OCI-LY1 (cell line): Measurements from ENCODE around the gene BABAM1.

Experiments used
- H2AFZ ChIP-seq: fragments of 200-600 bp; sonication (generic), shearing (Covaris generic); 2 replicates; pipeline ENCODE4 v1.6.0; 2014; ENCODE audit warnings: antibody characterized with exemption, mild to moderate bottlenecking, low read length
- H3F3A ChIP-seq: fragments of 200-600 bp; sonication (generic), shearing (Covaris generic); 2 replicates; pipeline ENCODE4 v1.6.0; 2014; ENCODE audit warnings: mild to moderate bottlenecking, antibody characterized with exemption, low read length, moderate library complexity; ENCODE audit not compliant: insufficient read depth
- H3K27ac ChIP-seq: fragments of 200-600 bp; sonication (generic); 2 replicates; pipeline ENCODE4 v1.5.1; 2014; ENCODE audit warnings: low read length, mixed run types, mild to moderate bottlenecking, low read depth; ENCODE audit not compliant: poor library complexity, severe bottlenecking
- H3K27me3 ChIP-seq: fragments of 200-600 bp; sonication (generic); 2 replicates; pipeline ENCODE4 v1.6.0; 2014; ENCODE audit warnings: antibody characterized with exemption, mild to moderate bottlenecking, low read length, moderate library complexity; ENCODE audit not compliant: insufficient read depth
- H3K36me3 ChIP-seq: fragments of 200-600 bp; sonication (generic); 2 replicates; pipeline ENCODE4 v1.6.1; 2014; ENCODE audit warnings: mild to moderate bottlenecking, antibody characterized with exemption, low read length, moderate library complexity, mixed read lengths; ENCODE audit not compliant: insufficient read depth
- H3K4me1 ChIP-seq: fragments of 200-600 bp; sonication (generic); 2 replicates; pipeline ENCODE4 v1.5.1; 2014; ENCODE audit warnings: mild to moderate bottlenecking, low read length, moderate library complexity; ENCODE audit not compliant: insufficient read depth, severe bottlenecking
- H3K4me2 ChIP-seq: fragments of 200-600 bp; sonication (generic), shearing (Covaris generic); 2 replicates; pipeline ENCODE4 v1.6.1; 2014; ENCODE audit warnings: low read length
- H3K4me3 ChIP-seq: fragments of 200-600 bp; sonication (generic); 2 replicates; pipeline ENCODE4 v1.5.1; 2014; ENCODE audit warnings: low read length, low read depth, mild to moderate bottlenecking, mixed read lengths; ENCODE audit not compliant: poor library complexity, severe bottlenecking
- H3K79me2 ChIP-seq: fragments of 200-600 bp; shearing (Covaris generic); 2 replicates; pipeline ENCODE4 v1.6.1; 2016; ENCODE audit warnings: mixed run types, low read length, mixed read lengths; ENCODE audit not compliant: insufficient read depth
- H3K9ac ChIP-seq: fragments of 200-600 bp; sonication (generic), shearing (Covaris generic); 2 replicates; pipeline ENCODE4 v1.6.1; 2014; ENCODE audit warnings: mild to moderate bottlenecking, low read length, mixed read lengths
- H3K9me2 ChIP-seq: fragments of 200-600 bp; sonication (generic), shearing (Covaris generic); 2 replicates; pipeline ENCODE4 v1.6.1; 2014; ENCODE audit warnings: low read depth, mild to moderate bottlenecking, low read length, mixed read lengths
- H3K9me3 ChIP-seq: fragments of 200-600 bp; shearing (Covaris generic); 2 replicates; pipeline ENCODE4 v1.6.1; 2014; ENCODE audit warnings: low read length, mixed read lengths
- H4K20me1 ChIP-seq: fragments of 200-600 bp; sonication (generic), shearing (Covaris generic); 2 replicates; pipeline ENCODE4 v1.6.0; 2016; ENCODE audit warnings: mild to moderate bottlenecking, low read length; ENCODE audit not compliant: insufficient read depth
- EZH2 ChIP-seq: fragments of 200-600 bp; sonication (generic), shearing (Covaris generic); IDR thresholded peaks from 2 replicates; pipeline ENCODE4 v1.8.0; 2017; ENCODE audit warnings: borderline replicate concordance, mixed run types, mild to moderate bottlenecking, antibody characterized with exemption, low read length, moderate library complexity, mixed read lengths
- TF ChIP-seq, protein P1 (sequence below): fragments of 200-600 bp; sonication (generic), shearing (Covaris generic); IDR thresholded peaks from 2 replicates; pipeline ENCODE4 v1.5.1; 2017; ENCODE audit warnings: mild to moderate bottlenecking, antibody characterized with exemption, low read length, moderate library complexity, mixed read lengths

The BABAM1 gene

DNA sequence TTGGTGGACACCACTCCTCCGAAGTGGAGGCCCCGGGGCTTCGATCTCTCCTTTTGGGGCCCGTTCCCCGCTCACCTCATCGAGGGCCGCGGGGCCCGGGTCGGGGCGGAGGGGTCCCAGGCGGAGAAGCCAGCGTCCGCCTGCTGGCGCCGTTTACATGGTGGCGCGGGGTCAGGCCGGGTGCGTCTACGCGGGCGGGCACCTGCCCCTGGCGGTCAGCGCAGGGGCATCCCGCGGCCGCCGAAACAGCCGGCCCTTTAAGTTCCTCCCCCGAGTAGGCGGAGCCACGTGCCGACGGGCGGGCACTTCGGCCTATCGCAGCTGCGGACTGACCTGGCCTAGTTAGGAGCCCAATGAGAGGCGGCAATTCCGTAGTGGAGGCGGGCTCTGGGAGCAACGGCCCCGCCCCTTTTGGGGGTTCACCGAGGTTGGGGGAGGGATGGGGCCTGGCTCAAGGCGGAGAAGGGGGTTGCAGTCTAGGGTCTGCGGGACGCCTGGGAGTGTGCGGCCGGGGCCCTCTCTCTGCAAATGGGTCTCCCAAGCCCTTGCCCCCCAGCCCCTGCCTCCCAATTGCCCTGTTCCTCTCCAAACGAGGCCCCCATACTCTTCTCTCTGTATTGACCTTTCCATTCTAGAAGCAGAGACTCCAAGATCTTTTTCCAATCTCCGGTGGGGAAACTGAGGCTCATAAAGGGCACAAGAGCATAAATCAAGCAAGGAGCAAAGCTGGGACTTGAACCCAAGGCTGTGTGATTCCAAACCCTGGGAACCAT lies 36.1 kb downstream of the BABAM1 start, which contains the start of gene ABHD8:
Gene ABHD8 (minus strand): TSS at position 259 of the 773 bp plus-strand sequence. CDS start 1,809 bp downstream, outside the sequence.
- no peaks in the 10 kb centered on the region for H3K9me2 ChIP-seq
- peak within 1 kb of the TSS; percentile 78 for H3K4me3 ChIP-seq
- no peak within 1 kb of the TSS for H2AFZ ChIP-seq
- H3K9ac ChIP-seq: peak within 1 kb of the TSS; percentile 80
- H3K27ac ChIP-seq: peak within 1 kb of the TSS; percentile 75
- peaks cover 16% of the 10 kb centered on the region for H3K36me3 ChIP-seq
- H3F3A ChIP-seq: peaks cover 6% of the 10 kb centered on the region; the same call in 1 of the 2 replicates
- H4K20me1 ChIP-seq: no peaks in the 10 kb centered on the region
- H3K9me3 ChIP-seq: no peaks in the 10 kb centered on the region
- H3K4me1 ChIP-seq: peaks cover 39% of the 10 kb centered on the region
- peak within 1 kb of the TSS; percentile 84 for H3K4me2 ChIP-seq
- no peak for TF ChIP-seq EZH2
- TF ChIP-seq, protein P1, sequence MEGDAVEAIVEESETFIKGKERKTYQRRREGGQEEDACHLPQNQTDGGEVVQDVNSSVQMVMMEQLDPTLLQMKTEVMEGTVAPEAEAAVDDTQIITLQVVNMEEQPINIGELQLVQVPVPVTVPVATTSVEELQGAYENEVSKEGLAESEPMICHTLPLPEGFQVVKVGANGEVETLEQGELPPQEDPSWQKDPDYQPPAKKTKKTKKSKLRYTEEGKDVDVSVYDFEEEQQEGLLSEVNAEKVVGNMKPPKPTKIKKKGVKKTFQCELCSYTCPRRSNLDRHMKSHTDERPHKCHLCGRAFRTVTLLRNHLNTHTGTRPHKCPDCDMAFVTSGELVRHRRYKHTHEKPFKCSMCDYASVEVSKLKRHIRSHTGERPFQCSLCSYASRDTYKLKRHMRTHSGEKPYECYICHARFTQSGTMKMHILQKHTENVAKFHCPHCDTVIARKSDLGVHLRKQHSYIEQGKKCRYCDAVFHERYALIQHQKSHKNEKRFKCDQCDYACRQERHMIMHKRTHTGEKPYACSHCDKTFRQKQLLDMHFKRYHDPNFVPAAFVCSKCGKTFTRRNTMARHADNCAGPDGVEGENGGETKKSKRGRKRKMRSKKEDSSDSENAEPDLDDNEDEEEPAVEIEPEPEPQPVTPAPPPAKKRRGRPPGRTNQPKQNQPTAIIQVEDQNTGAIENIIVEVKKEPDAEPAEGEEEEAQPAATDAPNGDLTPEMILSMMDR: 0 out of 2 replicates have a peak, but pooled peaks have one; percentile 20
- H3K79me2 ChIP-seq: no peaks in the 10 kb centered on the region; the same call in 1 of the 2 replicates
- no peaks in the 10 kb centered on the region for H3K27me3 ChIP-seq

DNA sequence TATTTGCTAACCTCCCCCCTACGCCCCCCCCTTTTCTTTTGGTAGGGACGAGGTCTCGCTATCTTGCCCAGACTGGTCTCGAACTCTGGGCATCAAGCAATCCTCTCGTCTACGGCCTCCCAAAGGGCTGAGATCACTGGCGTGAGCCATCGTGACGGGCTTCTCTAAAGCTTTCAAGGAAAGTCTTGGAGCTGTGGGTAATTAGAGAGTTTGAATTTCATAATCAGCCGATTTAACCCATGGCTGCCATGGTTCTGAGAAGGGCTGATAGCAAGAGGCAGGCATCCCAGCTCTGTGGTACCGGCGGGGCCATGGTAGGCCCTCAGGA lies 36.7 kb downstream of the BABAM1 start:
- Histone ChIP-seq H4K20me1 (no peaks in the 10 kb centered on the region), H3F3A (peaks cover 6% of the 10 kb centered on the region; the same call in 1 of the 2 replicates), H3K79me2 (no peaks in the 10 kb centered on the region; the same call in 1 of the 2 replicates), H3K4me2 (peak overlapping the region; percentile 84), H3K27me3 (no peaks in the 10 kb centered on the region), H3K4me3 (peak overlapping the region; percentile 78), H3K27ac (peak overlapping the region; percentile 18), H2AFZ (no peak overlapping the region), H3K36me3 (peaks cover 11% of the 10 kb centered on the region), H3K9me3 (no peaks in the 10 kb centered on the region), H3K4me1 (peaks cover 39% of the 10 kb centered on the region), H3K9me2 (no peaks in the 10 kb centered on the region), H3K9ac (peak overlapping the region; percentile 43; the same call in 1 of the 2 replicates)
- TF ChIP-seq EZH2: no peak
- TF ChIP-seq, protein P1: no peak

DNA sequence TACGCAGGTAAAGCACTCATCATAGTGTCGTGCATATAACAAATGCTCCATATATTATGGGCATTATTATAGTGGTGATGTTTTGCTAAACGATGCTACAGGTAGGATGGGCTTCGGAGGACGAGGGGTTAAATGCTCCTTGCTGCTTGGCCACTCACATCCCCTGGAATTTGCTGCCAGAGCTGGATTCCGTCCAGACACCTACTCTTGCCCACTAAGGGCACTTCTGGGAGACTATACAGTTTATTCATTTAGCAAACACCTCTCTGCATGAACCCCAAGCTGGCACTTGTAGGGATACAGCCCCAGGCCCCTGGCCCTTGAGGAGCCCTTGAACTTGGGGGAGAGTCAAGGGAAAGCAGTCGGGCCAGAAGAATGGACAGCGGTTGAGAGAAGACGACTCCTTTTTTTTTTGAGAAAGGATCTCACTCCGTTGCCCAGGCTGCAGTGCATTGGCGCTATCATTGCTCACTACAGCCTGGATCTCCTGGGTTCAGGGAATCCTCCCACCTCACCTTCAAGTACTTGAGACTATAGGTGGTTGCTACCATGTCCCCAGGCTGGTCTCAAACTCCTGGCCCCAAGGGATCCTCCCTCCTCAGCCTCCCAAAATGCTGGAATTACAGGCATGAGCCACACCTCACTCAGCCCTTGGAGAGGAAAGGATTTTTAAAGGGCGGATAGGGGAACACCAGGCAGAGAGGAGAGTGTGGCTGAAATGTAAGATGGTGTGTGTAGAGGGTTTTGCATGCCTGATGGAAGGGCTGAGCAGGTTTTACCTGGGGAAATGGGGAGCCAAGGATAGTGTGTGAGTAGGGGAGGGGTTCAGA lies 37.4 kb downstream of the BABAM1 start:
- Histone ChIP-seq H3K9ac (no peak overlapping the region), H3K36me3 (peaks cover 8% of the 10 kb centered on the region; the same call in 1 of the 2 replicates), H3K27me3 (no peaks in the 10 kb centered on the region), H3K79me2 (no peaks in the 10 kb centered on the region; the same call in 1 of the 2 replicates), H3K9me3 (no peaks in the 10 kb centered on the region), H3K9me2 (no peaks in the 10 kb centered on the region), H3F3A (peaks cover 6% of the 10 kb centered on the region; the same call in 1 of the 2 replicates), H4K20me1 (no peaks in the 10 kb centered on the region), H3K4me2 (peak overlapping the region; percentile 5; the same call in 1 of the 2 replicates), H3K4me3 (no peak overlapping the region), H2AFZ (no peak overlapping the region), H3K27ac (peak overlapping the region; percentile 62), H3K4me1 (peaks cover 39% of the 10 kb centered on the region)
- TF ChIP-seq, protein P1: no peak
- TF ChIP-seq EZH2: no peak
